Neural cell (in vitro differentiated cells): ENCODE measurements around the gene CEP128. TPM values are rescaled to one million over a fixed set of nuclear protein-coding genes. Genes with fewer than 3 reads are reported as not detected.

ENCODE experiments used
- H2AFZ ChIP-seq: fragments of 200-600, 300-800 bp; sonication (generic), shearing (Covaris generic); 2 replicates; pipeline ENCODE4 v1.6.0; 2014; ENCODE audit warnings: low read depth, mild to moderate bottlenecking, antibody characterized with exemption, low read length, moderate library complexity
- H3F3A ChIP-seq: fragments of 200-600 bp; shearing (Covaris generic); 2 replicates; pipeline ENCODE4 v1.6.1; 2016; ENCODE audit warnings: mild to moderate bottlenecking, moderate library complexity, mixed read lengths, antibody characterized with exemption, low read length; ENCODE audit not compliant: insufficient read depth, poor library complexity, severe bottlenecking
- H3K27ac ChIP-seq: fragments of 200-600, 300-800 bp; sonication (generic), shearing (Covaris generic); 2 replicates; pipeline ENCODE4 v1.5.1; 2014; ENCODE audit warnings: mild to moderate bottlenecking, low read length, moderate library complexity
- H3K27me3 ChIP-seq: fragments of 300-800, 200-600 bp; sonication (generic), shearing (Covaris generic); 2 replicates; pipeline ENCODE4 v1.6.0; 2014; ENCODE audit warnings: mild to moderate bottlenecking, low read depth, low read length, moderate library complexity; ENCODE audit not compliant: insufficient read depth
- H3K36me3 ChIP-seq: fragments of 300-800, 200-600 bp; sonication (generic), shearing (Covaris generic); 2 replicates; pipeline ENCODE4 v1.5.1; 2014; ENCODE audit warnings: mild to moderate bottlenecking, antibody characterized with exemption, low read length, moderate library complexity; ENCODE audit not compliant: insufficient read depth
- H3K4me2 ChIP-seq: fragments of 300-800, 200-600 bp; sonication (generic), shearing (Covaris generic); 2 replicates; pipeline ENCODE4 v1.6.0; 2014; ENCODE audit warnings: mild to moderate bottlenecking, low read length
- H3K4me3 ChIP-seq: fragments of 300-800, 200-600 bp; sonication (generic), shearing (Covaris generic); 2 replicates; pipeline ENCODE4 v1.5.1; 2014; ENCODE audit warnings: mild to moderate bottlenecking, low read length, moderate library complexity
- H3K79me2 ChIP-seq: fragments of 200-600 bp; shearing (Covaris generic); replicated peaks from 2 replicates; pipeline ENCODE4 v1.6.0; 2014; ENCODE audit warnings: mild to moderate bottlenecking, low read length, moderate library complexity; ENCODE audit not compliant: insufficient read depth
- H3K9ac ChIP-seq: fragments of 300-800, 200-600 bp; sonication (generic), shearing (Covaris generic); 2 replicates; pipeline ENCODE4 v1.6.1; 2016; ENCODE audit warnings: mild to moderate bottlenecking, low read length, mixed read lengths
- H3K9me2 ChIP-seq: fragments of 200-600 bp; shearing (Covaris generic); 2 replicates; pipeline ENCODE4 v1.6.1; 2016; ENCODE audit warnings: mild to moderate bottlenecking, low read length, mixed read lengths; ENCODE audit not compliant: insufficient read depth
- H3K9me3 ChIP-seq: fragments of 200-600, 300-800 bp; sonication (generic), shearing (Covaris generic); 2 replicates; pipeline ENCODE4 v1.6.1; 2016; ENCODE audit warnings: mild to moderate bottlenecking, mixed run types, low read length, moderate library complexity, mixed read lengths
- H4K20me1 ChIP-seq: fragments of 200-600 bp; shearing (Covaris generic); 2 replicates; pipeline ENCODE4 v1.6.1; 2016; ENCODE audit warnings: mild to moderate bottlenecking, mixed run types; ENCODE audit not compliant: insufficient read depth
- CTCF ChIP-seq: fragments of 450-650 bp; IDR thresholded peaks from 2 replicates; pipeline ENCODE4 v1.5.1; 2014; ENCODE audit warnings: antibody characterized with exemption, mild to moderate bottlenecking, moderate library complexity; ENCODE audit not compliant: poor library complexity, severe bottlenecking
- EP300 ChIP-seq: fragments of 450-650 bp; conservative IDR thresholded peaks from 2 replicates; pipeline ENCODE4 v1.6.1; 2014; ENCODE audit warnings: antibody characterized with exemption, mild to moderate bottlenecking, moderate library complexity; ENCODE audit not compliant: poor library complexity, severe bottlenecking
- EZH2 ChIP-seq: fragments of 200-600, 300-800 bp; shearing (Covaris generic), sonication (generic); IDR thresholded peaks from 2 replicates; pipeline ENCODE4 v1.6.1; 2014; ENCODE audit warnings: antibody characterized with exemption, low read length, borderline replicate concordance, mild to moderate bottlenecking; ENCODE audit not compliant: insufficient read depth, poor library complexity, severe bottlenecking
- MXI1 ChIP-seq: fragments of 450-650 bp; conservative IDR thresholded peaks from 2 replicates; pipeline ENCODE4 v1.6.1; 2014; ENCODE audit warnings: antibody characterized with exemption, mild to moderate bottlenecking; ENCODE audit not compliant: poor library complexity, severe bottlenecking
- POLR2AphosphoS5 ChIP-seq: IDR thresholded peaks from 2 replicates; pipeline ENCODE4 v1.6.1; 2012
- RAD21 ChIP-seq: fragments of 450-650 bp; conservative IDR thresholded peaks from 2 replicates; pipeline ENCODE4 v1.6.1; 2014; ENCODE audit warnings: antibody characterized with exemption, mild to moderate bottlenecking, moderate library complexity
- REST ChIP-seq: IDR thresholded peaks from 2 replicates; pipeline ENCODE4 v1.6.1; 2012; ENCODE audit warnings: borderline replicate concordance
- SMC3 ChIP-seq: fragments of 450-650 bp; conservative IDR thresholded peaks from 2 replicates; pipeline ENCODE4 v1.6.1; 2014; ENCODE audit warnings: antibody characterized with exemption, mild to moderate bottlenecking, moderate library complexity; ENCODE audit not compliant: poor library complexity
- TAF1 ChIP-seq: IDR thresholded peaks from 2 replicates; pipeline ENCODE4 v1.6.1; 2012; ENCODE audit warnings: low read depth
- polyA plus RNA-seq: library from polyadenylated mRNA; depleted of rRNA; stranded (reverse); fragments of >200 nt; gene quantifications from 2 replicates; pipeline ENCODE4 v1.2.3, GENCODE V29; 2014

The CEP128 gene
- polyA plus RNA-seq, 1 donor from 2014 or later: 5.5 TPM

GRCh38 chr14:80762641-80763228 is 178.8 kb downstream of the CEP128 start:
- Histone ChIP-seq H3K9me2 (no peaks in the 10 kb centered on the region), H2AFZ (no peak overlapping the region), H4K20me1 (no peaks in the 10 kb centered on the region), H3K36me3 (no peaks in the 10 kb centered on the region), H3K4me2 (no peak overlapping the region), H3K9ac (no peak overlapping the region), H3K27ac (no peak overlapping the region), H3K79me2 (no peaks in the 10 kb centered on the region), H3K4me3 (no peak overlapping the region), H3K27me3 (no peaks in the 10 kb centered on the region), H3F3A (no peaks in the 10 kb centered on the region), H3K9me3 (no peaks in the 10 kb centered on the region)
- TF ChIP-seq EZH2 (no peak), CTCF (no peak), EP300 (no peak), MXI1 (no peak), TAF1 (no peak), REST (no peak), POLR2AphosphoS5 (no peak), SMC3 (no peak), RAD21 (no peak)

- Histone ChIP-seq H3K36me3 (no peaks in the 10 kb centered on the region), H3K4me2 (no peak overlapping the region), H3K27ac (no peak overlapping the region), H3K4me3 (no peak overlapping the region), H3F3A (no peaks in the 10 kb centered on the region), H3K9me2 (no peaks in the 10 kb centered on the region), H4K20me1 (no peaks in the 10 kb centered on the region), H2AFZ (no peak overlapping the region), H3K9ac (no peak overlapping the region), H3K9me3 (no peaks in the 10 kb centered on the region), H3K27me3 (no peaks in the 10 kb centered on the region), H3K79me2 (no peaks in the 10 kb centered on the region)
- TF ChIP-seq RAD21: no peak
- TF ChIP-seq SMC3: no peak
- no peak for TF ChIP-seq MXI1
- TF ChIP-seq EZH2: no peak
These were observed 186.8 kb downstream of the CEP128 start for GRCh38 chr14:80754696-80755095.

GRCh38 chr14:80751285-80751684 is 190.3 kb downstream of the CEP128 start:
- Histone ChIP-seq H3F3A (no peaks in the 10 kb centered on the region), H2AFZ (no peak overlapping the region), H3K27me3 (no peaks in the 10 kb centered on the region), H3K36me3 (no peaks in the 10 kb centered on the region), H3K9ac (no peak overlapping the region), H3K9me3 (no peaks in the 10 kb centered on the region), H3K4me3 (no peak overlapping the region), H4K20me1 (no peaks in the 10 kb centered on the region), H3K79me2 (no peaks in the 10 kb centered on the region), H3K4me2 (no peak overlapping the region), H3K27ac (no peak overlapping the region), H3K9me2 (no peaks in the 10 kb centered on the region)
- no peak for TF ChIP-seq EZH2
- TF ChIP-seq POLR2AphosphoS5: no peak
- no peak for TF ChIP-seq RAD21
- TF ChIP-seq MXI1: no peak
- TF ChIP-seq REST: no peak
